Chondrocyte (in vitro differentiated cells): ENCODE measurements around the gene FBXO10. TPM values are rescaled to one million over a fixed set of nuclear protein-coding genes. Genes with fewer than 3 reads are reported as not detected.

ENCODE experiments used
- DNase-seq: peaks from one replicate; pipeline ENCODE4 v3.0.0; 2021; ENCODE audit warnings: mixed read lengths, low spot score
- H3K27ac Mint-ChIP-seq: one replicate; pipeline ENCODE4 v1.8.0; 2021; ENCODE audit warnings: mild to moderate bottlenecking, moderate library complexity, mixed read lengths; ENCODE audit not compliant: unreplicated experiment
- H3K27me3 Mint-ChIP-seq: 2 replicates; pipeline ENCODE4 v1.8.0; 2021; ENCODE audit warnings: low read depth, mixed read lengths
- H3K36me3 Mint-ChIP-seq: 2 replicates; pipeline ENCODE4 v1.8.0; 2021; ENCODE audit warnings: low read depth, mixed read lengths
- H3K4me1 Mint-ChIP-seq: 2 replicates; pipeline ENCODE4 v1.8.0; 2021; ENCODE audit warnings: low read depth, mild to moderate bottlenecking, mixed read lengths
- H3K4me3 Mint-ChIP-seq: one replicate; pipeline ENCODE4 v1.8.0; 2021; ENCODE audit warnings: mild to moderate bottlenecking, moderate library complexity, mixed read lengths; ENCODE audit not compliant: unreplicated experiment
- H3K9me3 Mint-ChIP-seq: 2 replicates; pipeline ENCODE4 v1.8.0; 2021; ENCODE audit warnings: low read depth, mixed read lengths
- CTCF ChIP-seq: fragments of 200-600 bp; sonication (generic); IDR thresholded peaks from 2 replicates; pipeline ENCODE4 v1.5.0; 2021; ENCODE audit warnings: antibody characterized with exemption, mild to moderate bottlenecking, moderate library complexity
- total RNA-seq: library from RNA; stranded (reverse); gene quantifications from 3 replicates; pipeline ENCODE4 v1.2.1, GENCODE V29; 2021

FBXO10 gene
- total RNA-seq, 1 donor from 2014 or later: 15.2 TPM

GRCh38 chr9:37542895-37543294 lies 33.3 kb downstream of the FBXO10 start:
- Mint-ChIP-seq H3K9me3 (no peaks in the 10 kb centered on the region), H3K27ac (no peak overlapping the region), H3K36me3 (peaks cover 10% of the 10 kb centered on the region), H3K4me3 (no peak overlapping the region), H3K27me3 (no peaks in the 10 kb centered on the region), H3K4me1 (no peaks in the 10 kb centered on the region)
- no peak for TF ChIP-seq CTCF
- DNase-seq: no peak

GRCh38 chr9:37542488-37542887 lies 33.7 kb downstream of the FBXO10 start:
- H3K27ac Mint-ChIP-seq: no peak overlapping the region
- DNase-seq: no peak
- TF ChIP-seq CTCF: no peak
- no peaks in the 10 kb centered on the region for H3K27me3 Mint-ChIP-seq
- no peaks in the 10 kb centered on the region for H3K9me3 Mint-ChIP-seq
- H3K4me3 Mint-ChIP-seq: no peak overlapping the region
- peaks cover 12% of the 10 kb centered on the region for H3K36me3 Mint-ChIP-seq
- no peaks in the 10 kb centered on the region for H3K4me1 Mint-ChIP-seq

- Mint-ChIP-seq H3K4me3 (no peak overlapping the region), H3K27ac (no peak overlapping the region), H3K36me3 (peaks cover 20% of the 10 kb centered on the region), H3K4me1 (no peaks in the 10 kb centered on the region), H3K27me3 (no peaks in the 10 kb centered on the region), H3K9me3 (no peaks in the 10 kb centered on the region)
- TF ChIP-seq CTCF: no peak
- DNase-seq: no peak
Observed at GRCh38 chr9:37541465-37541864, 34.7 kb downstream of the FBXO10 start.

GRCh38 chr9:37540634-37541033 lies 35.5 kb downstream of the FBXO10 start:
- Mint-ChIP-seq H3K4me1 (no peaks in the 10 kb centered on the region), H3K27ac (no peak overlapping the region), H3K4me3 (no peak overlapping the region), H3K27me3 (no peaks in the 10 kb centered on the region), H3K36me3 (peaks cover 23% of the 10 kb centered on the region), H3K9me3 (no peaks in the 10 kb centered on the region)
- TF ChIP-seq CTCF: no peak
- DNase-seq: no peak

- no peaks in the 10 kb centered on the region for H3K27me3 Mint-ChIP-seq
- H3K4me3 Mint-ChIP-seq: no peak overlapping the region
- no peak overlapping the region for H3K27ac Mint-ChIP-seq
- no peak for DNase-seq
- no peaks in the 10 kb centered on the region for H3K4me1 Mint-ChIP-seq
- peaks cover 25% of the 10 kb centered on the region for H3K36me3 Mint-ChIP-seq
- no peaks in the 10 kb centered on the region for H3K9me3 Mint-ChIP-seq
- TF ChIP-seq CTCF: no peak
Observed at GRCh38 chr9:37539634-37540033, 36.5 kb downstream of the FBXO10 start.
